ENCODE data around the gene ATP1A3.

GRCh38 chr19:41960973-41961372, 33.1 kb downstream of the ATP1A3 start:
- TF ChIP-seq CTCF (IDR thresholded peaks at IDR 0.05) (no peak), FOXK1 (CRISPR knock-in tag; IDR thresholded peaks at IDR 0.05) (no peak), ZBTB21 (CRISPR knock-in tag; IDR thresholded peaks at IDR 0.05; ENCODE audit: borderline replicate concordance) (no peak), FOXP1 (CRISPR knock-in tag; IDR thresholded peaks at IDR 0.05; ENCODE audit: borderline replicate concordance) (no peak), USF1 (CRISPR knock-in tag; IDR thresholded peaks at IDR 0.05) (no peak), USF2 (CRISPR knock-in tag; IDR thresholded peaks at IDR 0.05) (no peak)

Measured in WTC11 (cell line).